HG03025 (cell line): ENCODE measurements around the gene BHLHE23.

Source experiments
- ATAC-seq: cut with Tn5 transposase; IDR thresholded peaks from one replicate; pipeline ENCODE4 v1.9.1; 2021; ENCODE audit warnings: mild to moderate bottlenecking, moderate library complexity; ENCODE audit not compliant: unreplicated experiment, low FRiP score

Gene BHLHE23

DNA sequence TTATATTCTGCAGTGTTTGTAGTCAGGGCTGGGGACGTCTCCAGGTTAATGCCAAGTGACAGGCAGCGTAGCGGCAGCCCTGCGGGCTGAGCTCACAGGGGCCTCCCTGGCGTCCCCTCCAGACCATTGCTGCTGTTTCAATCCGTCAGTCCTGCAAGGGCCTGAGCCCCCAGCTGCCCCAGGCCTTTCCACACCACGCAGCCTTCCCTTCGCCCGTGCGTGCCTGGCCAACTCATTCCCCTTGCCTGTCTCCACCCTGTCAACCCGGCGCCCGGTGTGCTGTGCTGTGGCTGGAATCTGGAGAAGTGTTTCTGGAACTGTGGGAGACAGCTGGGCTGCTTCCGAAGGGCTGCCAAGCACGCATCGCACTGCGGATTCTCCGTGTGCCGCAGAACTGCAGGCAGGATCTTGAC is 11.9 kb downstream of the BHLHE23 start:
- no peak for ATAC-seq

DNA sequence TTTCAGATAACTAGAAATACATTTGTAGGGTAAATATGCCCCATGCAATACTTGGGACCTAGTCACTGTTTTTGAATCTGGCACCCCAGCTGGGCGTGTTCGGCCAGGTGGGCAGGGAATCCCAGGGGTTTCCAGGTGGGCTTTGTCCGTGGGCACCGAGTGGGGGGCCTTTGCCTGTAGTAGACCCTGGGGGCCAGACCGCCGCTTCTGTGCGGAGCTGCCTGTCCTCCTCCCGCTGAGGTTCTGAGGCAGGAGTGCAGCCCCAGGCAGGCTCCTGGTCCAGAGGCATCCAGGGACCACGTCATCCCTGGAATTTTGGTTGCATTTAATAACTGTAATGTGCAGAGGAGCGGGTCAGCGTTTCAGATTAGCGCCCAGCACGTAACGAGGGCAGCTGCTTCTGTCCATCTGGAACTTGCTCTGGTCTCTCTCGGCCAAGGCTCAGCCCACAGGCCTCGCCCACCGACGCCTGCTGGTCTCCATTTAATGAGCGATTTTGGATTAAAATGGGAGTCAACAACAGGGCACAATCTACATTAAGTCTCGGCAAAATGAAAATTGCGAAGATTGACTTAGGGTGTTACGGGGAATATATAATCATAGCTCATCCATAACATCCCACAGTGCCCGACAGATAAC is 12.8 kb downstream of the BHLHE23 start:
- no peak for ATAC-seq

DNA sequence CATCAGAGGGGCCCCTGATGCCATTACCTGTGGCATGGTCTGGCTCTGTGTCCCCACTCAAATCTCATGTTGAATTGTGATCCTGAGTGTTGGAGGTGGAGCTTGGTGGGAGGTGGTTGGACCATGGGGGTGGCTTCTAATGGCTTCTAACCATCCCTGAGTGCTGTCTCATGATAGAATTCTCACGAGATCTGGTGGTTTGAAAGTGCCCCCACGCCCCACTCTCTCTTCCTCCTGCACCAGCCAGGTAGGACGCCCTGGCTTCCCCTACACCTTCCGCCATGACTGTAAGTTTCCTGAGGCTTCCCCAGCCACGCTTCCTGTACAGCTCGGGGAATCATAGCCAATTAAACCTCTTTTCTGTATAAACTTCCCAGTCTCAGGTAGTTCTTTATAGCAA is 14.9 kb downstream of the BHLHE23 start:
- ATAC-seq: no peak

DNA sequence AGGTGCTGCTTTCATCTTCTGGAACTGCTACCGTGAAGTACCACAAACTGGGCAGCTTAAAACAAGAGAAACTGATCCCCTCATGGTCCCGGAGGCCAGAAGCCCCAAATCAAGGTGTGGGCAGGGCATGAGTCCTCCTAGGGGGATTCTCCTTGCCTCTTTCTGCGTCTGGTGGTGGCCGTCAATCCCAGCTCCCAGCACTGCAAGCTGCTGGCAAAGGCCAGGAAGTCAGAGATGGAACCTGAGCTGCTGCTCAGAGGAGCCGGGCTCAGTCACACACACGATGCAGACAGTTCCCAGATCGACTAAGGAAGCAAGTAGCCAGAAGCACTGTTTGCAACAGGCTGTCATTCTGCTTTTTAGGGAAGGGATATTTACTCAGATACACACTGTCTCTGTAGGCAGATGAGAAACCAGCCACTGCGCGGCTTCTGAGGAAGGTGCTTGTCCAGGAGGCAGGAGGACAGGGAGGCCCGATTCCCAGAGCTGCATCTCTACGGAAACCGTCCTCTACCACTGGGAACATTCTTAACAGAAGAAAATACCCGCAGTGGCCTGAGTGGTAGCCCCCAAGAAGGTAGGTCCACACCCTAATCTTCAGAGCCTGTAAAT is 15.5 kb downstream of the BHLHE23 start:
- ATAC-seq: no peak

DNA sequence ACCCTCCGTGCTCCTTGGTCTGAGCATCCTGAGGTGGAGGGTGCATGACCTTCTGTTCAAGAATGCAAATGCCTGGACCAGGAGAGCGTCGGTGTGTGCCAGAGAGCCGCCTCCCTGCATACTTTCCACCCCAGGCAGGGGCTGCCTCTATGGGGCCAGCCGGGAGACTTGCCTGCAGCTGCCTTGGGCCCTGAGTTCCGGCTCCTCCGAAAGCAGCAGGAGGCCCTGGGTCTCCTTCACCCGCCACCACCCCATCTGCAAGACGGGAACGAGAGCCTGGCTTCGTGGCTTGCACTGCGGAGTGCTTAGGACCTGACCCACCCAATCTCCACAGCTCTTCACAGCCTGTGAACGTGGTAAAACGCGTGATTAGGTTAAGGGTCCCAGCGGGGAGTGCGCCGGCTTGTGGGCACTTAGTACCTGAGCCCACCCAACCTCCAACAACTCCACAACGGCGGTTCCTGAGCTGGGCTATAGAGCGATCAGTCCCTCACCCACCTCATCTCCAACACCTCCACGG is 16.4 kb downstream of the BHLHE23 start:
- no peak for ATAC-seq

DNA sequence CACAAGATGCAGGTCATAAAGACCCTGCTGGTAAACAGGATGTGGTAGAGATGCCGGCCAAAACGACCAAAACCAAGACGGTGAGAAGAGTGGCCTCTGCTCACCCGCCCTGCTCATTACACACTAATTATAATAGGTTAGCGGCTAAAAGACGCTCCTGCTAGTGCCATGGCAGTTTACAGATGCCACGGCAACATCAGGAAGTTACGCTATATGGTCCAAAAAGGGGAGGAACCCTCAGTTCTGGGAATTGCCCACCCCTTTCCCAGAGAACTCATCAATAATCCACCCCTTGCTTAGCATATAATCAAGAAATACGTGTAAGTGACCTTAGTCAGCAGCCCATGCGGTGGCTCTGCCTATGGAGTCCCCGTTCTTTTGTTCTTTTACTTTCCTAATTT is 17.6 kb downstream of the BHLHE23 start:
- no peak for ATAC-seq

DNA sequence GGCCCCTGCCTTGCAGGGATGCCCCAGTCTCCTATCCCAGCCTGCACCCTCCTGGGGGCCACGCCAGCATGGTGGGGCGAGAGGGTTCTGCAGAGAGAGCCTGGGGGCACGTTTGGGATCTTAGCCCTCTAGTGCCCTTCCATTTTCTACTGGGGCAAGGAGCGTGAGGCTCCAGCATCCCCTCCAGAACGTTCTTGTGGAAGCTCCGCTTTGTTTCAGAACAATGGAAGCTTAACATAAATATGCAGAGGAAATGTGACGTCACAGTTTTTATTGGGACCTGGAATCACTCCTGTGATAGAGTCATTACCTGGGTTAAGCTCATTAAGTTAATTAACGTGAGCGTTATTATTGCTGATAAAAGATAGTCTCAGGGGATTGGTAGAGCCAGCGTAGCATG is 19.6 kb downstream of the BHLHE23 start:
- no peak for ATAC-seq

DNA sequence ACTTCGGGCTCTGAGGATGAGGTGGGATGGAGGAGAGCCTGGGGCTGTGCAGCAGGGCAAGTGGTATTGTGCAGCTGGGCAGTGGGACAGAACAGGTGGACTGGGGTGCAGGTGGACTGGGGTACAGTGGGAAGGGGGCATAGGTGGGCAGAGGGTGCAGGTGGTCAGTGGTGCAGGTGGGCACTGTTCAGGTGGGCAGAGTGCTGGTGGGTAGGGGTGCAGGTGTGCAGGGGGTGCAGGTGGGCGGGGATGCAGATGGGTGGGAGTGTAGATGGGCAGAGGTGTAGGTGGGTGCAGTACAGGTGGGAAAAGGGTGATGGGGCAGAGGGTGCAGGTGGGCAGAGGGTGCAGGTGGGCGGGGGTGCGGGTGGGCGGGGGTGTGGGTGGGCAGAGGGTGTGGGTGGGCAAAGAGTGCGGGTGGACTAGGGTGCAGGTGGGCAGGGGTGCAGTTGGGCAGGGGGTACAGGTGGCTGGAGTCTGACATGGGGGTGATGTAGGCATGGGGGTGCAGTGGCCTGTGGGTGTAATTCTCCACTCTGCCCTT is 20.4 kb downstream of the BHLHE23 start:
- no peak for ATAC-seq

DNA sequence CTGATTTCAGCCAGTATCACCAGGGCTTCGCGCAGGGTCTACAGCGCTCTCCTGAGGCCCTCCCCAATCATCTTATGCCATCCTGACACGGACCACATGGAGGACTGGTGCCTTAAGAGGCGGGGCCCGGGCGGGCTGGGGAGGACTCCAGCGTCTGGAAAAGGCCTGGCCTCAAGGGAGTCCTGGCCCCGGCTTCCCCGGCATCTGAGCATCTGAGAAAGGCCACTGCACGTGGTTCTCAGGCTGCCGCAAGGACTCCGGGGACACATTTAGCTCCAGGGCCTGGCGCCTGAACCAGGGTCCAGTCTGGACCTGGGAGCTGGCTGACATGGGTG is 21.4 kb downstream of the BHLHE23 start:
- ATAC-seq: no peak

DNA sequence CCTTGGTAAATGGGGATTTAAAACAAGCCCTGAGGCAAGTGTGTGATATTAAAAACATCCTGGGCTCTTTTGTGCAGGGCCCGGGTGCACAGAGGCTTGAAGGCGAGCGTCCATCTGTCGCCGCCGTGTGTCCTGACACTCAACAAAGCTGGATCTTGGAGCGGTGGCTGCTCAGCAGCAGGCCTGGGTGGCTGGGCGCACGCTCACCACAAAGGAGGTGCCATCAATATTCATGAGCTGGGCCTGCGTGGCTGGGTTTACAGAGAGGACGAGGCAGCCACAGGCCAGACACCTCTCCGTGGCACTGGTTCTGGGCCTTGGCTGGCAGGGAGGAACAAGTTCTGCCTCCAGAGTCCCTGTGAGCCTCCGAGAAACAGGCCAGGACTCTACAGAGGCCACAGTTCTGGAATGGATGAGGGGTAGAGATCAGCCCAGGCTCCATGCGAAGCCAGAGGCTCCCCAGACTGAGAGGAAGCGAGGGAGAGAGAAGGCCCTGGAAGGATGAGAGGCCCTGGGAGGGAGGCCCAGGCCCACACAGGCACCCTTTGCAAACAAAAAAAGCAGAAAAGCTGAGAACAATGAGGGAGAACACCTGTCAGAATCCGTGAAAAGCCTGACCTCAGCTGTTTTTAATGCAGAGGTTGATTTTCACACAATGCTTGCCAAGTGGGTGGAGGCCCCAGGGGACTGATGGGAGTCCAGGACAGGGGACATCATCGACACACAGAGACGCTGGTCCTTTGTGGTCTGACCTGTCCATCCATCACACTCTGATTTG is 21.9 kb downstream of the BHLHE23 start:
- no peak for ATAC-seq

DNA sequence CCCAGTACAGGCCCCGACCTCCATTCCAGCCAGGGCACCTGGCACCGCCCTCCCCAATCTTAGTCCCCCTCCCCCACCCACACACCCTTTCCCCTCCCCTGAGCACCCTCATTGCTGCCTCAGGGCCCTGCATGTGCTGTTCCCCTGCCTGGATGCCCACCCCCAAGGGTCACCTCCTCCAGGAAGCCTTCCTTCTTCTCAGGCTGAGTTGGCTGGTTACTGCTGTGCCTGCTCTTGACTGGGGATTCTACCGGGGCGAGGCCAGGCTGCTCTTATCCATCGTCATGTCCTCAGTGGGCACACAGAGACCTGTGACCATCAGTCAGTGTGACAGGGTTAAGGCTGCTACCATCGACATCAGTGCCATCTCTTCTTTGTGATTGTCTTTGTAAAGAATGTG is 23.6 kb downstream of the BHLHE23 start:
- no peak for ATAC-seq

DNA sequence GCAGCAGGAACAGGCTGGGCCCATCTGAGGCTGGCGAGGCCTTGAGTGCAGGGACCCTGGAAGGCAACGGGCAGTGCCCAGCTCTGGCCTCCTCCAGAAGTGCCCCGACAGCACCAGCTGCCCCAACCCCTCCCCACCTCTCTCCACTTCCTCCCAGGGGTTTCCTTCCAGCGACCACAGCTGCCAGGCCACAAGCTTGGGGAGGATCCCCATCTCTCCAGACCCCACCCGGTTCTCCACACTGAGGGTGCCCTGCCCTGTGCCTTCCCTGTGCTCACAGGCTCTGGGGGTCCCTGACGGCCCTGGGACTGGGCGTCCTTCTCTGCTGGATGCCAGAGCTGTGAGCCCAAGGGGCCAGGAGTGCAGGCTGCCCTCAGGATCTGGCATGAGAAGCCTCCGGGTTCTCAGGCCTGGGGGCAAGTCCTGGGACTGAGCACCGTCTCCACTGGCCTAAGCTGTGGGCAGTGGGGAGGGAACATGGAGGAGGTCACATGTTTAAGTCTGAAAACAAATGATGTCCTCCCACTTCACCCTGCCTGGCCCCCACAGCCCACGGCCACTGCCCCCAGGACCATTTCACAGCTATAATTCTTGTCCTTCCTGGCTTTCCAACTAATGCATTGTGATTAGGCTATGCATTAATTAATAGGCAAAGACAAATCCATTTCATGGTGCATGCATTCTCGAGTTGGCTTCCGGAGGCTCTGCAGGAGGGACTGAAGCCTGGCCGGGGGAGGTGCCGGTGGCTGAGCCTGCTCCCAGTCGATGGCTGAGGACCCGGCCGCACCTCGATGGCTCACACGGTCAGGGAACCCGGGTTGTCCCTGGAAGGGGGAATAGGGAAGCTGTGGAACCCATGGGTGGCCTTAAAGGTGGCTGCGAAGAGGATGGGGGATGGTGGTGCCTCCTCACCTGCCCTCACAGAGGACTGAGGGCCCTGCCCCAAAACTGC is 24.4 kb downstream of the BHLHE23 start:
- ATAC-seq: no peak

DNA sequence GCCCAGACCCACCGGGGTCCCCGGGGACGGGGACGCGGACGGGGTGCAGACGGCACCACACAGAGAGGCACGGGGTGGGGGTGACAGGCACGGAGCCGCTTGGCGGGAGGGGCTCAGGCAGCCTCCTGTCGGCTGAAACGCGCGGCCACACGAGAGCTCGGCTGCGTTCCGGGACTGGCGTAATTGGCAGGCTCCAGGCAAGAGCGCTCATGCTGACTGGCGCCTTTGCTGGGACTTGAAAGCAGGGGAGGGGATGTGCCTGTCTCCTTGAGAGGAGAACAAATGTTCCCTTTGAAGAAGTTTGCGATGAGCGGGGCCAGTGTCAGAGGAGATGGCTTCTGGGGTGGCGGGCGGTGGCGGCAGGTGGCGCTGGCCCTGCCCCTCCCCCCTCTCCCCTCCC is 25.8 kb downstream of the BHLHE23 start:
- ATAC-seq: no peak

DNA sequence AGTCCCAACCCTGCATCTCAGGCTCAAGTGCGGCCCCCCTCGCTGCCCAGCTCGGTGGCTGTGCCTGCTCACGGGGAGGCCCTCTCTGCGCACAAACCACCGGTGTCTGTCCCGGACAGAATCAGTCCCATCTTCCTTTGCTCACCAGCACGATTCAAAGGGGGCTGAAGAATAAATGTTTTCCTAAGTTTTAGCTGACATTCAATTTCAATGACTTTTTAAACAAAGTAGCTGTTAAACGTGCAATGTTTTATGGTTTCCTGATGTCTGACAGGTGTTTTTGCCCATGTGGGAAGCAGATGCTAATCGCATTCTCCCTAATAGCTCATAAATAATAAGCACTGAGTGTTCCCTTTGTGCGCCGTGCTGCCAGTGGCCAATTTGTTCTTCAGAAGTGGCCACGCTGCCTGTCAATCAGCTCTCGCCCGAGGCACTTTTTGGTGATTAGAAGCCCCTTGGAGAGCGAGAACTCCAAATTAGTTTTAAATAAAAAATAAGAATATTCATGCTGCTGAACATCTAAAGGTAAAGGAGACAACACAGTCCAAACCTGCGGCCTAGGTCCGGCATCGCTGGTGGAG is 26.3 kb downstream of the BHLHE23 start:
- ATAC-seq: no peak

DNA sequence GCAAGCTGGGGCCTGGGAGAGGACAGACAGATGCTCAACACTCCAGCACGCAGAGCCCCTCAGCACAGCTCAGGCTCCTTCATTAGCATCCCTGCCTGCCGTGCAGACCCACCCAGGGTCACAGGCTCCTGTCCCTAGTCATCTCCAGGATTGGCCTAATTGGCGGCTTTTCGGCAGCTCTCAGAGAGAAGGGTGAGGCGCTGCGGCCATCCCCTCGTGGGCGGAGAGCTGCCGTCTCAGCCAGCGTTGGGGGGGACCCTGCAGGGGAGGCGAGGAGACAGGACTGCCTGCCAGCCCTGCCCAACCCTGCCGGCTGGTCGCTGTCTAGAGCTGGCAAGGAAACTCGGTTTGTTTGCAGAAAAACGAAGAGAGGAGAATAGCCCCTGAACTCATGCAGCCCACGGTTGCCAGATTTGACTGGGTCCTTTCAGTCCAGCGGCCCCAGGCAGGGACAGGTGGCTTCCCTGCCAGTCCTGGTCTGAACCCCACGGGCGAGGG is 26.8 kb downstream of the BHLHE23 start:
- ATAC-seq: no peak

DNA sequence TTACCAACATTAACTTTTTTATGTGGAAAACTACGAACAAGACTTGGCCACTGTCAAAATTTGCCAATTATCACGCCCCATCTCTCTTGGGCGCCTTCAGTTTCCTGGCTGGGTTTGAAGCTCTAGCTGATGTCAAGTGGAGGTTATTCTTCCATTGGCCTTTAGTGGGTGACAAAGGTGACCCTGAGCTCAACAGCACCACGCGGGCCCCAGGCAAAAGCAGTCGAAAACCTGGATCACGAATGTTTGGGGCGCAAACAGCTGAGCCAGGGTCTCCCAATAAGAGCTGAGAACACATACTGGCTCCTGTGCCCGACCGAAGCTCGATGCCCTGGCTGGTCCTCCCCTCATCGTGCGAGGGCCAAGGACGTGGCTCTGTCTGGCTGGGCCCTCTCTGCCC is 27.5 kb downstream of the BHLHE23 start:
- ATAC-seq: no peak

DNA sequence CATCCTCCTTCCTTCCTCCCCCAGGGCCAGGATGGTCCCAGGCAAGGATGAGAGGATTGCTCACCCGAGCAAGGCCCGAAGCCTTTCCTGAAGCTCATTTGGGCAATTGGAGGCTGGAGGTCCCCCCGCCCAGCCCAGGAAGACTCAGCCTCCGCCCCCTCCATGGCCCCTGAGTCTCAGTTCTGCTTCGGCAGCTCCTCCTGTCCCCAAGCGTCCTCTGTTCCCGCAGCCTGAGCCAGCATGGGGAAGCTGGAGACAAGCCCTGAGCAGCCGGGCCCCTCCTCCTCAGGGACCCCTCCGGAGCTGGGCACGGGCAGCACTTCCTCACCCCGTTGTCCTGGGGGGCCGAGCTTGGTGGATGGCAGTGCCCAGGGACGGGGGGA is 28.2 kb downstream of the BHLHE23 start:
- ATAC-seq: no peak

DNA sequence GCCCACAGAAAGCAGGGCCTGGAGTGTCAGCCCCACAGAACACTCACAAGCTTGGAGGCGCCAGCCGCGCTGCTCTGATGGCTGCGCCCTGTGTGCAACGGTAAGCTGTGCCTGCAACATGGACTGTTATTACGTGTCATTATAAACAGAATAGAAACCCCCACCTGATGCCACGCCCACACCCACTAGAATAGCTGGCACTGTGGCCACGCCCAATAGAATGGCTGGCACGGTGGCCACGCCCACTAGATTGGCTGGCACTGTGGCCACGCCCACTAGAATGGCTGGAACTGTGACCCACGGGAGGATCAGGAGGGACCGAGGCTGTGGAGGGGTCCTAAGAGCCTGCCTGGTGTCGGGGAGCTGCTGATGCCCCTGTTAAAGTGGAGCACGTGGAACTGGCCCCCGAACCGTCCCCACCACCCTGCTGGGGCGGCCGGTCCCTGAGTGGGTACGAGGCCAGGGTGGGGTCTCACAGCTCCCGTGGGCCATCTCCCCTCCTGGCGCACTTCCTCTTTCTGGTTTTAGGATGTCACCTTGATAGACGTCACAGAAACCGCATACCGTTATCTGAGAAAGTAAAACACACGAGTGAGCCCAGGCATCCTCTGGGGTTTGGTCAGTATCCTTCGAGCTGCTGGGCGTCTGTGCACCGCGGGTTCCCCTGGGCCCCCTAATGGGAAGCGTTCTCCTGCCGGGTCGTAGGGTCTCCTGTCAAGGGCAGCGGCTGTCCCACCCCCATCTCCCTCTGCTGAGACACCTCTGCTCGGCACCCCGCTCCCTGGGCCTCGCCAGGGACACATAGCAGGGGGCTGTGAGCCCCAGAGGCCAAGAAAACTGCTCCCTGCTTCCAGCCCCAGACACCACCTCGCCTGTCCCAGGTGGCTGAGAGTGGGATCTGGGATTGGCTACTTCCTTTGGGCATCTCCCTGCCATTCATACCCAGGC is 28.9 kb downstream of the BHLHE23 start:
- peak; percentile 50 for ATAC-seq

DNA sequence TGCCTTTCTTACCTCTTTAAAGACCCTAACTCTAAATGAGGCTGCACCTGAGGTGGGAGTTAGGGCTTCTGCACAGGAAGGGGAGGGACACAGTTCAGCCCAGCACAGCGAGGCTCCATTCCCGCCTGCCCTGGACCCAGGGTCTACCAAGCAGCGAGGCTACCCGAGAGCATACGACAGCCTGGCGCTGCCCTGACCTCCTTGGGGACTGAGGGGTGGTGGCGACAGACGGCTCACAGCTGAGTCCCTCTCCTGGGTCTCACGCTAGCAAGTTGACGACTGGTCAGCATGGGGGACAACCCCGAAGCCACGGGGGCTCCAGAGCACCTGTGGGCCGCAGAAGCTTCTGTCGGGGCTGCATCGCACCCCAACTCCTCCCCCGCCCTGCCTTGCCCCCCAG is 29.9 kb downstream of the BHLHE23 start:
- no peak for ATAC-seq
